GM23338 (cell line): ENCODE results near the gene RAB3IP. TPM values are rescaled to one million over a fixed set of nuclear protein-coding genes. Genes with fewer than 3 reads are reported as not detected.

Experiments used
- ATAC-seq: fragments of 200-7000 bp; cut with Tn5 transposase; 3 replicates; pipeline ENCODE4 v1.9.1; 2020
- DNase-seq: peaks from one replicate; pipeline ENCODE4 v3.0.0-alpha.2; 2015; ENCODE audit warnings: low spot score
- H2AFZ ChIP-seq: fragments of 200-600 bp; sonication (generic); 2 replicates; pipeline ENCODE4 v1.8.0; 2016; ENCODE audit warnings: antibody characterized with exemption, mild to moderate bottlenecking, moderate library complexity
- H3F3A ChIP-seq: fragments of 200-600 bp; sonication (generic); replicated peaks from 2 replicates; pipeline ENCODE4 v1.8.0; 2017; ENCODE audit warnings: antibody characterized with exemption, mixed run types, low read depth
- H3K27ac ChIP-seq: fragments of 200-600 bp; sonication (generic); 2 replicates; pipeline ENCODE4 v1.6.1; 2016; ENCODE audit warnings: low read depth
- H3K27me3 ChIP-seq: fragments of 200-600 bp; sonication (generic); 2 replicates; pipeline ENCODE4 v1.8.0; 2016; ENCODE audit warnings: mild to moderate bottlenecking, mixed run types, moderate library complexity; ENCODE audit not compliant: insufficient read depth
- H3K36me3 ChIP-seq: fragments of 200-600 bp; sonication (generic); 2 replicates; pipeline ENCODE4 v1.8.0; 2016; ENCODE audit warnings: mild to moderate bottlenecking; ENCODE audit not compliant: insufficient read depth
- H3K4me1 ChIP-seq: fragments of 200-600 bp; sonication (generic); 2 replicates; pipeline ENCODE4 v1.8.0; 2016; ENCODE audit warnings: mild to moderate bottlenecking, moderate library complexity; ENCODE audit not compliant: insufficient read depth
- H3K4me2 ChIP-seq: fragments of 200-600 bp; sonication (generic); 2 replicates; pipeline ENCODE4 v1.7.1; 2017; ENCODE audit warnings: mixed run types
- H3K4me3 ChIP-seq: fragments of 200-600 bp; sonication (generic); 2 replicates; pipeline ENCODE4 v1.6.1; 2016; ENCODE audit warnings: mixed run types
- H3K79me2 ChIP-seq: fragments of 200-600 bp; sonication (generic); replicated peaks from 2 replicates; pipeline ENCODE4 v1.8.0; 2017; ENCODE audit warnings: mild to moderate bottlenecking; ENCODE audit not compliant: insufficient read depth
- H3K9me2 ChIP-seq: fragments of 200-600 bp; sonication (generic); 2 replicates; pipeline ENCODE4 v1.8.0; 2017; ENCODE audit not compliant: insufficient read depth
- H4K20me1 ChIP-seq: fragments of 200-600 bp; sonication (generic); replicated peaks from 2 replicates; pipeline ENCODE4 v1.8.0; 2017; ENCODE audit warnings: mild to moderate bottlenecking; ENCODE audit not compliant: insufficient read depth
- H3K27ac Mint-ChIP-seq: 2 replicates; pipeline ENCODE4 v1.8.0; 2020; ENCODE audit warnings: inconsistent platforms, mild to moderate bottlenecking, moderate library complexity, mixed read lengths
- H3K27me3 Mint-ChIP-seq: 3 replicates; pipeline ENCODE4 v1.8.0; 2022; ENCODE audit warnings: low read depth, mild to moderate bottlenecking, moderate library complexity, mixed read lengths, inconsistent platforms; ENCODE audit not compliant: insufficient read depth, poor library complexity
- H3K36me3 Mint-ChIP-seq: 3 replicates; pipeline ENCODE4 v1.8.0; 2021; ENCODE audit warnings: low read depth, mild to moderate bottlenecking, inconsistent platforms, moderate library complexity, mixed read lengths
- H3K4me1 Mint-ChIP-seq: 3 replicates; pipeline ENCODE4 v1.8.0; 2020; ENCODE audit warnings: mild to moderate bottlenecking, inconsistent platforms, mixed read lengths
- H3K4me3 Mint-ChIP-seq: 3 replicates; pipeline ENCODE4 v1.8.0; 2021; ENCODE audit warnings: moderate library complexity, mild to moderate bottlenecking, inconsistent platforms, mixed read lengths
- H3K9me3 Mint-ChIP-seq: 3 replicates; pipeline ENCODE4 v1.8.0; 2020; ENCODE audit warnings: moderate library complexity, mild to moderate bottlenecking, inconsistent platforms, mixed read lengths
- CREB1 ChIP-seq: fragments of 250-450 bp; sonication (Bioruptor Pico); IDR thresholded peaks from 2 replicates; pipeline ENCODE4 v1.5.0; 2020; ENCODE audit warnings: low read depth, mild to moderate bottlenecking, moderate library complexity
- ETS1 ChIP-seq: IDR thresholded peaks from 2 replicates; pipeline ENCODE4 v1.6.1; 2016; ENCODE audit warnings: antibody characterized with exemption
- EZH2 ChIP-seq: fragments of 200-600 bp; sonication (generic); IDR thresholded peaks from one replicate; pipeline ENCODE4 v1.8.0; 2017; ENCODE audit warnings: antibody characterized with exemption, mild to moderate bottlenecking, low read depth; ENCODE audit not compliant: unreplicated experiment
- EZH2phosphoT487 ChIP-seq: fragments of 200-600 bp; sonication (generic); IDR thresholded peaks from one replicate; pipeline ENCODE4 v1.8.1; 2018; ENCODE audit warnings: antibody characterized with exemption; ENCODE audit not compliant: unreplicated experiment
- JUNB ChIP-seq: IDR thresholded peaks from one replicate; pipeline ENCODE4 v1.6.1; 2016; ENCODE audit warnings: antibody characterized with exemption; ENCODE audit not compliant: unreplicated experiment
- NANOG ChIP-seq: IDR thresholded peaks from 2 replicates; pipeline ENCODE4 v1.6.1; 2016; ENCODE audit warnings: antibody characterized with exemption, borderline replicate concordance
- POLR2AphosphoS5 ChIP-seq: IDR thresholded peaks from 2 replicates; pipeline ENCODE4 v1.6.1; 2016; ENCODE audit warnings: antibody characterized with exemption, low read depth
- REST ChIP-seq: IDR thresholded peaks from one replicate; pipeline ENCODE4 v1.6.1; 2018; ENCODE audit warnings: antibody characterized with exemption; ENCODE audit not compliant: unreplicated experiment
- STAT1 ChIP-seq: IDR thresholded peaks from one replicate; pipeline ENCODE4 v1.6.1; 2016; ENCODE audit warnings: antibody characterized with exemption; ENCODE audit not compliant: unreplicated experiment
- ZNF114 ChIP-seq: fragments of 250-450 bp; sonication (Bioruptor Pico); IDR thresholded peaks from 2 replicates; pipeline ENCODE4 v1.5.0; 2020; ENCODE audit warnings: mild to moderate bottlenecking, moderate library complexity
- ZNF331 ChIP-seq: fragments of 250-450 bp; sonication (Bioruptor Pico); IDR thresholded peaks from 2 replicates; pipeline ENCODE4 v1.5.0; 2020; ENCODE audit warnings: low read depth, mild to moderate bottlenecking, moderate library complexity
- polyA plus RNA-seq: library from polyadenylated mRNA; unstranded; fragments of >200 nt; fragmentation: Nextera tagmentation; extraction: Ambion mirVana; gene quantifications from 2 replicates; pipeline ENCODE4 v1.2.1, GENCODE V29; 2016
- total RNA-seq: library from RNA; depleted of rRNA; stranded (reverse); fragments of >200 nt; shearing (Covaris generic); gene quantifications from 2 replicates; pipeline ENCODE4 v1.2.3, GENCODE V29; 2014
- TF ChIP-seq, protein P1 (sequence below), 2 experiments: fragments of 200-600 bp in 1 of 2; sonication (generic) in 1 of 2; conservative IDR thresholded peaks; 2 replicates each; pipeline versions ENCODE4 v1.5.1 to v1.6.1; 2016 to 2017; ENCODE audit warnings: antibody characterized with exemption in 2 of 2, low read depth in 2 of 2, mild to moderate bottlenecking in 2 of 2, moderate library complexity in 1 of 2
- TF ChIP-seq, protein P2 (sequence below): fragments of 250-450 bp; sonication (Bioruptor Pico); IDR thresholded peaks from 2 replicates; pipeline ENCODE4 v1.5.0; 2020; ENCODE audit warnings: mild to moderate bottlenecking, moderate library complexity

RAB3IP gene
- total and polyA plus RNA-seq, 2 experiments from 2014 or later: 48.6 TPM

- no peak overlapping the region for H3K27ac Mint-ChIP-seq
- H3K79me2 ChIP-seq: no peaks in the 10 kb centered on the region
- H3K4me2 ChIP-seq: no peak overlapping the region
- H3F3A ChIP-seq: no peaks in the 10 kb centered on the region
- H2AFZ ChIP-seq: no peak overlapping the region
- ATAC-seq (no peak), DNase-seq (no peak)
- no peak overlapping the region for H3K27ac ChIP-seq
- H3K4me1 ChIP-seq: no peaks in the 10 kb centered on the region
- no peaks in the 10 kb centered on the region for H3K9me3 Mint-ChIP-seq
- H4K20me1 ChIP-seq: no peaks in the 10 kb centered on the region
- H3K4me3 ChIP-seq: no peak overlapping the region
- no peaks in the 10 kb centered on the region for H3K36me3 Mint-ChIP-seq
- no peaks in the 10 kb centered on the region for H3K9me2 ChIP-seq
- no peak overlapping the region for H3K4me3 Mint-ChIP-seq
- no peaks in the 10 kb centered on the region for H3K27me3 ChIP-seq
- no peaks in the 10 kb centered on the region for H3K36me3 ChIP-seq
- no peaks in the 10 kb centered on the region for H3K4me1 Mint-ChIP-seq
- no peaks in the 10 kb centered on the region for H3K27me3 Mint-ChIP-seq
- TF ChIP-seq ETS1 (no peak), ZNF331 (CRISPR knock-in tag) (no peak), CREB1 (CRISPR knock-in tag) (no peak), POLR2AphosphoS5 (no peak), NANOG (no peak), REST (no peak), EZH2 (no peak), EZH2phosphoT487 (no peak), JUNB (no peak), STAT1 (no peak), ZNF114 (CRISPR knock-in tag) (no peak)
- TF ChIP-seq, protein P1, sequence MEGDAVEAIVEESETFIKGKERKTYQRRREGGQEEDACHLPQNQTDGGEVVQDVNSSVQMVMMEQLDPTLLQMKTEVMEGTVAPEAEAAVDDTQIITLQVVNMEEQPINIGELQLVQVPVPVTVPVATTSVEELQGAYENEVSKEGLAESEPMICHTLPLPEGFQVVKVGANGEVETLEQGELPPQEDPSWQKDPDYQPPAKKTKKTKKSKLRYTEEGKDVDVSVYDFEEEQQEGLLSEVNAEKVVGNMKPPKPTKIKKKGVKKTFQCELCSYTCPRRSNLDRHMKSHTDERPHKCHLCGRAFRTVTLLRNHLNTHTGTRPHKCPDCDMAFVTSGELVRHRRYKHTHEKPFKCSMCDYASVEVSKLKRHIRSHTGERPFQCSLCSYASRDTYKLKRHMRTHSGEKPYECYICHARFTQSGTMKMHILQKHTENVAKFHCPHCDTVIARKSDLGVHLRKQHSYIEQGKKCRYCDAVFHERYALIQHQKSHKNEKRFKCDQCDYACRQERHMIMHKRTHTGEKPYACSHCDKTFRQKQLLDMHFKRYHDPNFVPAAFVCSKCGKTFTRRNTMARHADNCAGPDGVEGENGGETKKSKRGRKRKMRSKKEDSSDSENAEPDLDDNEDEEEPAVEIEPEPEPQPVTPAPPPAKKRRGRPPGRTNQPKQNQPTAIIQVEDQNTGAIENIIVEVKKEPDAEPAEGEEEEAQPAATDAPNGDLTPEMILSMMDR (conservative IDR thresholded peaks at IDR 0.05; ENCODE audit: low read depth in 2 of 2): no peak
- TF ChIP-seq, protein P2, sequence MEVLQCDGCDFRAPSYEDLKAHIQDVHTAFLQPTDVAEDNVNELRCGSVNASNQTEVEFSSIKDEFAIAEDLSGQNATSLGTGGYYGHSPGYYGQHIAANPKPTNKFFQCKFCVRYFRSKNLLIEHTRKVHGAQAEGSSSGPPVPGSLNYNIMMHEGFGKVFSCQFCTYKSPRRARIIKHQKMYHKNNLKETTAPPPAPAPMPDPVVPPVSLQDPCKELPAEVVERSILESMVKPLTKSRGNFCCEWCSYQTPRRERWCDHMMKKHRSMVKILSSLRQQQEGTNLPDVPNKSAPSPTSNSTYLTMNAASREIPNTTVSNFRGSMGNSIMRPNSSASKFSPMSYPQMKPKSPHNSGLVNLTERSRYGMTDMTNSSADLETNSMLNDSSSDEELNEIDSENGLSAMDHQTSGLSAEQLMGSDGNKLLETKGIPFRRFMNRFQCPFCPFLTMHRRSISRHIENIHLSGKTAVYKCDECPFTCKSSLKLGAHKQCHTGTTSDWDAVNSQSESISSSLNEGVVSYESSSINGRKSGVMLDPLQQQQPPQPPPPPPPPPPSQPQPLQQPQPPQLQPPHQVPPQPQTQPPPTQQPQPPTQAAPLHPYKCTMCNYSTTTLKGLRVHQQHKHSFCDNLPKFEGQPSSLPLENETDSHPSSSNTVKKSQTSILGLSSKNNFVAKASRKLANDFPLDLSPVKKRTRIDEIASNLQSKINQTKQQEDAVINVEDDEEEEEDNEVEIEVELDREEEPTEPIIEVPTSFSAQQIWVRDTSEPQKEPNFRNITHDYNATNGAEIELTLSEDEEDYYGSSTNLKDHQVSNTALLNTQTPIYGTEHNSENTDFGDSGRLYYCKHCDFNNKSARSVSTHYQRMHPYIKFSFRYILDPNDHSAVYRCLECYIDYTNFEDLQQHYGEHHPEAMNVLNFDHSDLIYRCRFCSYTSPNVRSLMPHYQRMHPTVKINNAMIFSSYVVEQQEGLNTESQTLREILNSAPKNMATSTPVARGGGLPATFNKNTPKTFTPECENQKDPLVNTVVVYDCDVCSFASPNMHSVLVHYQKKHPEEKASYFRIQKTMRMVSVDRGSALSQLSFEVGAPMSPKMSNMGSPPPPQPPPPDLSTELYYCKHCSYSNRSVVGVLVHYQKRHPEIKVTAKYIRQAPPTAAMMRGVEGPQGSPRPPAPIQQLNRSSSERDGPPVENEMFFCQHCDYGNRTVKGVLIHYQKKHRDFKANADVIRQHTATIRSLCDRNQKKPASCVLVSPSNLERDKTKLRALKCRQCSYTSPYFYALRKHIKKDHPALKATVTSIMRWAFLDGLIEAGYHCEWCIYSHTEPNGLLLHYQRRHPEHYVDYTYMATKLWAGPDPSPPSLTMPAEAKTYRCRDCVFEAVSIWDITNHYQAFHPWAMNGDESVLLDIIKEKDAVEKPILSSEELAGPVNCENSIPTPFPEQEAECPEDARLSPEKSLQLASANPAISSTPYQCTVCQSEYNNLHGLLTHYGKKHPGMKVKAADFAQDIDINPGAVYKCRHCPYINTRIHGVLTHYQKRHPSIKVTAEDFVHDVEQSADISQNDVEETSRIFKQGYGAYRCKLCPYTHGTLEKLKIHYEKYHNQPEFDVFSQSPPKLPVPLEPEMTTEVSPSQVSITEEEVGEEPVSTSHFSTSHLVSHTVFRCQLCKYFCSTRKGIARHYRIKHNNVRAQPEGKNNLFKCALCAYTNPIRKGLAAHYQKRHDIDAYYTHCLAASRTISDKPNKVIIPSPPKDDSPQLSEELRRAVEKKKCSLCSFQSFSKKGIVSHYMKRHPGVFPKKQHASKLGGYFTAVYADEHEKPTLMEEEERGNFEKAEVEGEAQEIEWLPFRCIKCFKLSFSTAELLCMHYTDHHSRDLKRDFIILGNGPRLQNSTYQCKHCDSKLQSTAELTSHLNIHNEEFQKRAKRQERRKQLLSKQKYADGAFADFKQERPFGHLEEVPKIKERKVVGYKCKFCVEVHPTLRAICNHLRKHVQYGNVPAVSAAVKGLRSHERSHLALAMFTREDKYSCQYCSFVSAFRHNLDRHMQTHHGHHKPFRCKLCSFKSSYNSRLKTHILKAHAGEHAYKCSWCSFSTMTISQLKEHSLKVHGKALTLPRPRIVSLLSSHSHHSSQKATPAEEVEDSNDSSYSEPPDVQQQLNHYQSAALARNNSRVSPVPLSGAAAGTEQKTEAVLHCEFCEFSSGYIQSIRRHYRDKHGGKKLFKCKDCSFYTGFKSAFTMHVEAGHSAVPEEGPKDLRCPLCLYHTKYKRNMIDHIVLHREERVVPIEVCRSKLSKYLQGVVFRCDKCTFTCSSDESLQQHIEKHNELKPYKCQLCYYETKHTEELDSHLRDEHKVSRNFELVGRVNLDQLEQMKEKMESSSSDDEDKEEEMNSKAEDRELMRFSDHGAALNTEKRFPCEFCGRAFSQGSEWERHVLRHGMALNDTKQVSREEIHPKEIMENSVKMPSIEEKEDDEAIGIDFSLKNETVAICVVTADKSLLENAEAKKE (CRISPR knock-in tag): no peak
Measured at GRCh38 chr12:69834147-69834546, 95.5 kb downstream of the RAB3IP start.
